Measurements from ENCODE around the gene NPEPL1.
"Not testable (repeated sequence)": the region's sequence is repeated elsewhere in the genome, so short reads cannot be mapped to it uniquely, and the experiment has no call there.

Gene NPEPL1, protein sequence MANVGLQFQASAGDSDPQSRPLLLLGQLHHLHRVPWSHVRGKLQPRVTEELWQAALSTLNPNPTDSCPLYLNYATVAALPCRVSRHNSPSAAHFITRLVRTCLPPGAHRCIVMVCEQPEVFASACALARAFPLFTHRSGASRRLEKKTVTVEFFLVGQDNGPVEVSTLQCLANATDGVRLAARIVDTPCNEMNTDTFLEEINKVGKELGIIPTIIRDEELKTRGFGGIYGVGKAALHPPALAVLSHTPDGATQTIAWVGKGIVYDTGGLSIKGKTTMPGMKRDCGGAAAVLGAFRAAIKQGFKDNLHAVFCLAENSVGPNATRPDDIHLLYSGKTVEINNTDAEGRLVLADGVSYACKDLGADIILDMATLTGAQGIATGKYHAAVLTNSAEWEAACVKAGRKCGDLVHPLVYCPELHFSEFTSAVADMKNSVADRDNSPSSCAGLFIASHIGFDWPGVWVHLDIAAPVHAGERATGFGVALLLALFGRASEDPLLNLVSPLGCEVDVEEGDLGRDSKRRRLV

GRCh38 chr20:58692579-58693225, at the start of gene NPEPL1:
NPEPL1 (plus strand) TSS chr20:58692800; CDS start chr20:58692901, 101 bp downstream.
- peak; percentile 69 for DNase-seq

- not testable (repeated sequence) for DNase-seq
Observed at GRCh38 chr20:58642896-58643295, 49.7 kb upstream of the NPEPL1 start.

DNA sequence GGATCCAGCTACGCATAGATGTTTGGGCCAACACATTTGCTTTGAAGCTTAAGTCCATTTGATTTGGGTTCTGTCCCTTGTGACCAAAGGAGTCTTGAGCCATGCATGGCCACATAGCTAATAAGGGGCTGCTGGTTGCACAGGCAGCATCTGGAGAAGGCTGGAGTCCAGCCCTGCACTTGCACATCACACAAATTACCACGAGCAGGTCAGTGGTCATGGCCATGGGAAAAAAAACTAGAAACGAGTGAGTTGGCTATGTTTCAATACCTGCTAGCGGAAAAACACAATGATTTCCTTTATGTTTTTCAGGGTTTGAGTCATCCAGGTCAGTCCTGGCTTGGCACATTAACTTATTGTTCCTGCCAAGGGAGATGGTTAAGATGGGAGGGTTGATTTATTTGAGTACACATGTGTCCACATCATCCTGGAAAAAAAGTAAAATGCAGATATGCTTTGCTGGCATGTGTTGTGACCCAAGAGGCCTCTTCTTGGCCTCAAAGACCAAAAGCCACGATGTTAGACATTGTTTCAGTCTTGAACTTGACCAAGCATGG, 47.1 kb upstream of the NPEPL1 start:
- DNase-seq: peak; percentile 33

DNA sequence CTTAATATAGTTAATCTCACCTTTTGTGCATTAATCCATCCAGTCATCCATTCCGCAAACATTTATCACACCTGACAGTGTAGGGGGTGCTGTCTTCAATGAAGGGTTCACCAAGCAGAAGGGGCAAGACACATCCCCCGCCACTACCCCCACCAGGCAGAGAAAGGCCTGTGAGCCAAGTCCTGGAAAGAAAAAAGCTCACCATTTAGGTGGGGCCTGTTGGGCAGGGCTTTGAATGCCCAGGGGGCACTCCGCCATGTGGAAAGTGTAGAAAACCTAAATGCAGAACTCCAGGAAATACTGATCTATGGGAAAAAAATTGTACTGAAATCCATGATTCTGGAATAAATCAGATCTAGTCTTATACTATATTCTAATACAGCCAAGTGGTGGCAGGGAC, 46.3 kb upstream of the NPEPL1 start:
- DNase-seq: peak; percentile 36

- peak; percentile 23 for DNase-seq
Observed at GRCh38 chr20:58646703-58647102, 45.9 kb upstream of the NPEPL1 start.

- DNase-seq: peak; percentile 15
Observed at GRCh38 chr20:58647162-58647795, 45.3 kb upstream of the NPEPL1 start.

- peak; percentile 23 for DNase-seq
Observed at GRCh38 chr20:58647796-58648501, 44.7 kb upstream of the NPEPL1 start.

DNA sequence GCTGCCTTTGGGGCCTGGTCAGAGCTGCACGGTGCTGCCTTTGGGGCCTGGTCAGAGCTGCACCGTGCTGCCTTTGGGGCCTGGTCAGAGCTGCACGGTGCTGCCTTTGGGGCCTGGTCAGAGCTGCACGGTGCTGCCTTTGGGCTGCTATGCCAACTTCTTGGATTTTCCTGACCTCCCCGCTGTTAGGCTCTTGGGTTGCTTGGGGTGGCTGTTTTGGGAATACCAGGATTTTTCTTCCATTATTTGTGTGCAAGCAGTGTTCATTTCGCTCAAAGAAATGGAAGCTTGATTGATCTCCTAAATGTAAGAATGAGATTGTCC, 44.1 kb upstream of the NPEPL1 start:
- DNase-seq: not testable (repeated sequence)

GRCh38 chr20:58649288-58650180, 43.1 kb upstream of the NPEPL1 start:
- peak; percentile 44 for DNase-seq

DNA sequence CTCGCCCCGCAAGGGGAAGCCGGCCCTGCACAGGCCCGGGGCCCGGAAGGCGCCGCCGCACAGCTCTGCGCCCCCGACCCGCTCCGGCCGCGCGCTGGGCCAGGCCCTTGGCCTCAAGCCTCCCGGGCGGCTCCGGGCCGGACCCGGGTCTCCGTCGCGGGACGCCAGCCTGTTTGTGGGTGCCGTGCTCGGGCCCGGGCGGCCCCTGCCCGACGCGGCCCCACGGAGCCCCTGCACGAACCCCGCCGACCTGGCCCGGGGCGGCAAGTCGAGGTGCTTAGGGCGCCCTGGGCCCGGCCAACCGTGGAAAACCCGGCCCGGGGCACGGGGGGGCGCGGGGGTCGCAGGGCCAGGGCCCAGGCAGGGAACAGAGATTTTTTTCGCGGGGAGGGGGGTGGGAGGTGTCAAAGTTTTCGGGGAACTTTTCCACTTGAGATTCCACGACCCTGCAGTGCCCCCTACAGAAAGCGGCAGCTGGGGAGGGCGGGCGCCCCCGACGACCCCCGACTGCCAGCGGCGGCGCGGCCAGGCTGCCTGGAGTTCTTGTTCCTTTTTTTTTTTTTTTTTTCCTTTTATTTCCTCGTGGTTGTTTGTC, 42.3 kb upstream of the NPEPL1 start:
- no peak for DNase-seq

DNA sequence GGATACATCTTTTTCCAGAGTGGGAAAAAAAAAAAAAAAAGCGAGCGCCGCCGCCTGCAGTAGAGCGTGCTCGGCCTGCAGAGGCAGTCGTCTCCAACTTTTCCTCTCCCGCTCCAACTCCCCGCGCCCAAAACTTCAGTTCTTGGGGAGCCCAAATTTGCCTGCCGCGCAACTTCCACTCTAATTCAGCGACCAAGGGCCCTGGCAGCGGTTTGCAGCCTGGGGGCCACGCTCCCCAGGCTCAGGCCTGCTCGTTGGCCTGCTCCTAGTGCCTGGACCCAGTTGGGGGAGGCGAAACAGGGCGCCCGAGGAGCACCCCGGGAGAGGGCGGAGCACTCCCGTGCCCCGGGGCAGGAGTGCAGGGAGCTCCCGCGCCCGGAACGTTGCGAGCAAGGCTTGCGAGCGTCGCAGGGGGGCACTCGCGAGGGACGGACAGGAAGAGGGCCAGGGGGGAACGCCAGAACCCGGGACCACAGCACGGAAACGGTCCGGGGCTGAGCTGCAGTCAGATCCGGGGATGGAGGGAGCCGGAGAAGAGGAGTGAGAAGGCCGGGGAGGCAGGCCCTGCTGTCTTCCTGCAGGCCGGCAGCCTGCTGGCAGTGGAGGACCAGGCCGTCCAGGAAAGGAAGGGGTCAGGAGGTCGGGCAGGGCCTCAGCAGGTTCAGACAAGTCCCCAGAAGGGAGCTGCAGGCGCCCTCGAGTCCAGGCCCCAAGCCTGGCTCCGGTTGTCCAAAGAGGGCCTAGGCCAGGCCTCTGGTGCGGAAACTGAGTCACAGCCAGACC, 41.6 kb upstream of the NPEPL1 start, which contains the start of gene STX16:
STX16 (plus strand) TSS at position 508 of the 783 bp plus-strand sequence. CDS start 724 bp downstream, outside the sequence.
- DNase-seq: peak; percentile 92

DNA sequence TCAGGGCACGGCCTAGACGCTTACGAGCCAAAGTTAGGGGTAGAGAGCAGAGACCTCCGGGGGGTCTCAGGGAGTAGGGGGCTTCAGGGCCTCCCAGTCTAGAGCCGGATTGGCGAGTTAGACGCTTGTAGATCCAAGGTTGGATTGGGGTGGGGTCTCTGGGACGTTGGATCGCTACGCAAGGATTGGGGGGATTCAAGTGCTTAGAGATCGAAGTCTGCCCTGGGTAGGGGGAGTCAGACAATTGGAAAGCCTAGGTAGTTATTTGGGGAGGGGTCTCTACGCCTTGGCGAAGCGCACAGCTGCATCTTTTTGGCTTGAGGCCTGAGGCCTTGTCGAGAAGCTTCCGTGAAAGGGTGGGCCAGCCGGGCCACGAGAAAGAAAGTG, 41.0 kb upstream of the NPEPL1 start:
- DNase-seq: peak; percentile 91

DNA sequence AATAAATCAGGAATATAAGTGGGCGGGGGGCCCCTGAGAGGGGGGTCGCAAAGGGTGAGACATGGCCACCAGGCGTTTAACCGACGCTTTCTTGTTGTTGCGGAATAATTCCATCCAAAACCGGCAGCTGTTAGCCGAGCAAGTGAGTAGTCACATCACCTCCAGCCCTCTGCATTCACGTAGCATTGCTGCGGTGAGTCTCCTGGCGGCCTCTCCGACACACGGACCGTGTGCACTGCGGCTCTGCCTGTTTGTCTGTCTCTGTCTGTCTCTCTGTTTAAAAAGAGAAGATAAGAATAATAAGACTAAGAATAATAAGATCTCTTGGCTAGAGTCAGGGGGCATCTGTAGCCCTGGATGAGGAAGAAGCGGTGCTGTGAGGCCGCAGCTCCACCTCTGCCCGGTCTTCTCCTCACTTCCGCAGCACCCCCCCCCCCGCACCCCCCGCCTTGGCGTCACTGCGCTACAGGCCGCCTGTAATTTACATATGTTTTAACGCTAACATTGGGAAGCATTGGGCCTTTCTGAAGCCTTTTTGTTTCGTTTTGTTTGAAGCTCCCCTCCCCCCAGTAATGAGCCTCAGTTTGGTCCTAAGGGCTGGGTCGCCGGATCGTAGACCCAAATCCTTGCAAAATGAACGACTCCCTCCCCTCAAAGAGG, 40.5 kb upstream of the NPEPL1 start:
- DNase-seq: peak; percentile 92

DNA sequence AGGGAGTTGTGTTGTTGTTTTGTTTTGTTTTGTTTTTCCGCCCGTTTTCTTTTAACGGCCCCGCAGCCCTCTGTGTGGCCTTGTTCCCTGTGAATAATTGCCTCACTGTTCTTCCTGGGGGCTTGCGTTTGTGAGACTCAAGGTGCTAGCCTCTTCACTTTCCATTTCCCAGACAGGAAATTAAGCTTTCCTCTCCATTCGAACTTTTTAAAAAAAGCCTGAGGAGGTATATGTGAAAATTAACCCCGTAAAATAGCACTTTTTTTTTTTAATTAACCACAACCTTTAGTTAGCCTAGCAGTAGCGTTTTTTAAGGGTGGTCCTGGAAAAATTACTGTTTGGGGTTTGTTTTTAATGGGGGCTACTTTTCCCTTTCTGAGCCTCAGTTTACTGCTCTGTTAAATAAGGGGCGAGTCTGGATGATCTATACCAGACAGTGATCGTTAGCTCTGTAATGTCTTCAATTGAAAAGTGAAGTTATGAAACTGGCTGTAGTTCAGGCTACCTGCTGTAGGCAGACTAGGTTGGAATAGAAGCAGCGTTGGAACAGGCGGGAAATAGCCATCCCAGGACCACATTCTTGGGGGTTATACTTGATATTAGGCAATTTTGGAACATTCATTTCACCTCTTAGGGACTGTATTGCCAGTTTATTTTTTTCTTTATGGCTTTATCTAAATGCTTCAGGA, 39.9 kb upstream of the NPEPL1 start:
- DNase-seq: peak; percentile 20

DNA sequence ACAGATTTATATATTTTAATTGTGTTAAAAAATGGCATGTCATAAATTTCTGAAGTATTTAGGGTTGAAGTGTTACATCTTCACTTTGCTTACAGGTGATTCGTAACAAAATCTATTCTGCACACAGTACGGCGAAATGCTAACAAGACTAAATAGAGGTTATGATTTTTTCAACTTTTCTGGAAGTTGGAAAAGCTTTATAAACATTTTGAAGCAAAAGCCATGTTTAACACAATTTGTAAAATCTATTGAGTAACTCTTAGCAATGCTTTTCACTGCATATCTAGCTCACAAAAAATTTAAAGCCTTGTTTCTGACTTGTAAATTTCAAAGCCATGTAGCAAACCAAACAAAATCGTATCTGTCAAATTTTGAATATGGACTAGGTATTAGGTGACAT, 38.3 kb upstream of the NPEPL1 start:
- DNase-seq: no peak

GRCh38 chr20:58655328-58656107, 37.1 kb upstream of the NPEPL1 start:
- no peak for DNase-seq

- DNase-seq: no peak
Observed at GRCh38 chr20:58656831-58657230, 35.8 kb upstream of the NPEPL1 start.

GRCh38 chr20:58657262-58657661, 35.3 kb upstream of the NPEPL1 start:
- DNase-seq: no peak
